ENCODE results near the gene VAV1.
"Not testable (repeated sequence)": the region's sequence is repeated elsewhere in the genome, so short reads cannot be mapped to it uniquely, and the experiment has no call there.

VAV1 gene

DNA sequence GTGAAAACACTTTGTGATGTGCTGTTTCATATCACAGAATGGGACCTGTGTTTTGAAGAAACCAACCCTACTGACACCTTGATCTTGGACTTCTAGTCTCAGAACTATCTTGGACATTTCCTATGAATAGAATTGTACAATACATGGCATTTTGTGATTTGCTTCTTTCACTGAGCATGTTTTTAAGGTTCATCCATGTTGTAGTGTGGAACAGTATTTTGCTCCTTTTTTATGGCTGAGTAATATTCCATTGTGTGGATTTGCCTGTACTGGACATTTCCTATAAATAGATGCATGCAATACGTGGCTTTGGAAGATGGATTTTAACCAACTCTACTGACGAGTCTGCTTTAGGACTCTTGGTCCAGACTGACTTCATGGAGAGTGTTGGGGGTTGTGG is 46.8 kb downstream of the VAV1 start:
- no peak for DNase-seq (ENCODE audit: low spot score)

DNA sequence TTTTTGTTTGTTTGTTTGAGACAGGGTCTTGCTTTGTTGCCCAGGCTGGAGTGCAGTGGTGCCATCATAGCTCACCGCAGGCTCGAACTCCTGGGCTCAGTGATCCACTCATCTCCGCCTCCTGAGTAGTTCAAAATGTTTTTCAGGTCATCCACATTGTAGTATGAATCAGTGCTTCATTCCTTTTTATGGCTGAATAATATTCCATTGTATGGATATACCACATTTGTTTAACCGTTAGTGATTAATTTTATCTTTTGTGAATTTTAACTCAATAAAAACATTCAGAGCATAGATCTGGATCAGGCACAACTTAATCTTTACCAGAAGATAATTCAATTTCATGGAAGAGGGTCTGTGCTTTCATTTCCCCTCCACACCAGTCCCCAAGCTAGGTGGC is 47.7 kb downstream of the VAV1 start:
- no peak for DNase-seq (ENCODE audit: low spot score)

DNA sequence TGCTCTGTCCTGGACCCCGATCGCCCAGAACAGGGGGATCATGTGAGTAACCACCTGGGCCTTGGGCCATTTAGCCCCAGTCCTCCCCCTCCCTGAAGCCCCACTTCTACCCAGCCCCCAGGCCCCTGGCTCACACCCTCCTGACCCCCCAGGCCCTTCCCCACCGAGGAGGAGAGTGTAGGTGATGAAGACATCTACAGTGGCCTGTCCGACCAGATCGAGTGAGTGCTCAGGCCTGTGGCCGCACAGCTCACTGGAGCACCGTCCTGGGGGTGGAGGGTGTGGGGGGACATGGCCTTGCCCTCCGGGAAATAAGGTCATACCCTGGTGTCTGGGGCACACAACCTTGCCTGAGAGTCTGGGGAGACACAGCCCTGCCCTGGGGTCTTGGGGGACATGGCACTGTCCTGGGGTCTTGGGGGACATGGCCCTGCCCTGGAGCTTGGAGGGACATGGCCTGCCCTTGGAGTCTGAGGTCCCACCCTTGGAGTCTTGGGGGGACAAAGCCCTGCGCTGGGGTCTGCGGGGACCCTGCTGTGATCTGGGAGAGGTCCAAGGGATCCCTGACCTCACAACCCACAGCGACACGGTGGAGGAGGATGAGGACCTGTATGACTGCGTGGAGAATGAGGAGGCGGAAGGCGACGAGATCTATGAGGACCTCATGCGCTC is 49.3 kb downstream of the VAV1 start:
- DNase-seq (ENCODE audit: low spot score), result no peak

DNA sequence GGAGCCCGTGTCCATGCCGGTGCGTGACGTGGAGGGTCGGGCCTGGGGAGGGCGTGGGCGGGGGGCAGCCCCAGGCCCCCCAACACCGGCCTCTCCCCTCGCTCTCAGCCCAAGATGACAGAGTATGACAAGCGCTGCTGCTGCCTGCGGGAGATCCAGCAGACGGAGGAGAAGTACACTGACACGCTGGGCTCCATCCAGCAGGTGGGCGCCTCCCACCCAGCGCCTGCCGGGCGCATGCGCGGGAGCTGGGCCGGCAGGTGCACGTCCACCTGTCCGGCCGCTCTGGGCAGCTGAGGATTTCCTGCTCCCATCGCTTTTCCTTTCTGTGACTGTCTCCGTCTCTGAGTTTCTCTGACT is 49.8 kb downstream of the VAV1 start:
- peak; percentile 31 for DNase-seq (ENCODE audit: low spot score)

DNA sequence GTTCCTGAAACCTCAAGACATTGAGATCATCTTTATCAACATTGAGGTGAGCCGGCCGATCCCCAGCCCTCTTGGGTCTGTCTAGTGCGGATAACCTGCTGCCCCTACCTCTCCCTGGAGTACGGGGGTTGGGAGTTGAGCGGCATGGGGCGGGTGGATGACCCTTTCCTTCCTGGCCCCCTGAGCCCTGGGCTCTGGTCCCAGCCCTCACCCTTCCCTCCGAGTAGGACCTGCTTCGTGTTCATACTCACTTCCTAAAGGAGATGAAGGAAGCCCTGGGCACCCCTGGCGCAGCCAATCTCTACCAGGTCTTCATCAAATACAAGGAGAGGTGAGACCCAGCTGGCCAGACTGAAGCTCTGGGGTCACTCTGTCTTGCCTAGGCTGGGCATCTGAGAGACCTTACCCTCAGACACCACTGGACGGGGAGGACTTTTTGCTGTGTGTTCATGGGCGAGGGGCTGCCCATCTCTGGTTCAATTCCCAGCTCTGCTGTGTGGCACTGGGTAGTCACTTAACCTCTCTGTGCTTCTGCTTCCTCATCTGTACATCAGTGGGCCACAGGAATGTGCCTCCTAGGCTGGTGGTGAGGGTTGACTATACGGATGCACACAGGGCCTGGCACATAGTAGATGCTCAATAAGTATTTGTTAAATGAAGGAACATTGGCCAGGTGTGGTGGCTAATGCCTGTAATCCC is 52.7 kb downstream of the VAV1 start:
- no peak for DNase-seq (ENCODE audit: low spot score)

- DNase-seq (ENCODE audit: low spot score), result no peak
These were observed 53.9 kb downstream of the VAV1 start for GRCh38 chr19:6826281-6826920.

DNA sequence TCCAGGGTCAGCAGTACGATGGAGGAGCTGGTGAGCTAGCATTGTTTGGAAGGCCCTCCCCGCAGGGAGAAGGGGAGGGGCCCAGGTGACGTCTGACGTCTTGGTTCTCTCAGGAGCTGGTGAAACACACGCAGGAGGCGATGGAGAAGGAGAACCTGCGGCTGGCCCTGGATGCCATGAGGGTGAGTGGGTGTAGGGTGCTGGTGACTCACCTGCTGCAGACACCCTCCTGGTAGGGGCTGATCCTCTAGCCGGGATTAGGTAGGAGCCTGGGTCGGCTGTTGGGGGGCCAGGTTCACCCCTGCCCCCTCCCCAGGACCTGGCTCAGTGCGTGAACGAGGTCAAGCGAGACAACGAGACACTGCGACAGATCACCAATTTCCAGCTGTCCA is 55.8 kb downstream of the VAV1 start:
- peak; percentile 45 for DNase-seq (ENCODE audit: low spot score)

DNA sequence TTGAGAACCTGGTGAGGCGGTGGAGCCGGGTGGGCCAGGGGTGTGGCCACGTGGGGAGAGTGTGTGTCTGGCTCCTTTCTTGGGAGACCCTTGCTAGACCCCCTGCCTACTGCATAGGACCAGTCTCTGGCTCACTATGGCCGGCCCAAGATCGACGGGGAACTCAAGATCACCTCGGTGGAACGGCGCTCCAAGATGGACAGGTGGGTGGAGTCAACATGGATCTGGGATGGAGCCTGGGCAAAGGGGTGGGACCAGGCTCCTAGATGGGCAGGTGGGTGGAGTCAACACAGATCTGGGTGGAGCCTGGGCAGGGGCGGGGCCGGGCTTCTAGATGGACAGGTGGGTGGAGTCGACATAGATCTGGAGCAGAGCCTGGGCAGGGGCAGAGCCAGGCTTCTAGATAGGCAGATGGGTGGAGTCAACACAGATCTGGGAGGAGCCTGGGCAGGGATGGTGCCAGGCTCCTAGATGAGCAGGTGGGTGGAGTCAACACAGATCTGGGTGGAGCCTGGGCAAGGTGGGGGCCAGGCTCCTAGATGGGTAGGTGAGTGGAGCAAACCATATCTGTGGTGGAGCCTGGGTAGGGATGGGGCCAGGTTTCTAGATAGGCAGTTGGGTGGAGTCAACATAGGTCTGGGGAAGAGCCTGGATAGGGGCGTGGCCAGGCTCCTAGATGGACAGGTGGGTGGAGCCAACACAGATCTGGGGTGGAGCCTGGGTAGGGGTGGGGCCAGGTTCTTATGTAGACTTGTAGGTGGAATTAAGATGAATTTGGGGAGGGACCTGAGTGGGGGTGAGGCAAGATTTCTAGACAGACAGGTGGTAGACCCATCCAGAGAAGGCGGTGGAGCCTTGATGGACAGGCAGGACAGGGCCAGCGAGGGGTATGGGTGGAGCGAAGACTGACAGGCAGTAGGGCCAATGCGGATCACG is 56.5 kb downstream of the VAV1 start:
- peak; percentile 48 for DNase-seq (ENCODE audit: low spot score)

- not testable (repeated sequence) for DNase-seq (ENCODE audit: low spot score)
These were observed 57.3 kb downstream of the VAV1 start for GRCh38 chr19:6829829-6830228.

DNA sequence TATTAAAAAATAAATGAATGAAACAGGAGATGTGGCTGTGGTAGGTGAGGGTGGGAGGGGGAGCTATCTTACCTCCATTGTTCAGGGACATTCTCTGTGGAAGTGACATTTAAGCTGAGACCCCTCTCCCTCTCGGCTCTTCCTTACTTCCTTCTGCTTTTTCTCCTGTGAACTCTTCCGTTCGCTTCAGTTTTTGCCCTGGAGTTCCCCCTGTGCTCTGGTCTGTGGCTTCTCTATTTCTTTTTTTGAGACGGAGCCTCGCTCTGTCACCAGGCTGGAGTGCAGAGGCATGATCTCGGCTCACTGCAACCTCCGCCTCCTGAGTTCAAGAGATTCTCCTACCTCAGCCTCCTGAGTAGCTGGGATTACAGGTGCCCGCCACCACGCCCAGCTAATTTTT is 58.6 kb downstream of the VAV1 start:
- DNase-seq (ENCODE audit: low spot score), result not testable (repeated sequence)

DNA sequence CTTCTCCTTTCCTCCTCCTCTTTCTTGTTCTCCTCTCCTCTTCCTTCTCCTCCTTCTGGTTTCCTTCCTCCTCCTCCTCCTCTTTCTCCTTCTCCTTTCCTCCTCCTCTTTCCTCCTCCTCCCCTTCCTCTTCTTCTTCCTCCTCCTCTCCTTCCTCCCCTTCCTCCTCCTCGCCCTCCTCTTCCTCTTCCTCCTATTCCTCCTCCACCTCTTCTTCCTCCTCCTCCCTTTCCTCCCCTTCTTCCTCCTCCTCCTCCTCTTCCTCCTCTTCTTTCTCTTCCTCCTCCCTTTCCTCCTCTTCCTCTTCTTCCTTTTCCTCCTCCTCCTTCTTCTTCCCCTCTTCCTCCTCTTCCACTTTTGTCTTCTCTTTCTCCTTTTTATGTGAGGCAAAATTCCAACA is 59.9 kb downstream of the VAV1 start:
- DNase-seq (ENCODE audit: low spot score), result no peak

DNA sequence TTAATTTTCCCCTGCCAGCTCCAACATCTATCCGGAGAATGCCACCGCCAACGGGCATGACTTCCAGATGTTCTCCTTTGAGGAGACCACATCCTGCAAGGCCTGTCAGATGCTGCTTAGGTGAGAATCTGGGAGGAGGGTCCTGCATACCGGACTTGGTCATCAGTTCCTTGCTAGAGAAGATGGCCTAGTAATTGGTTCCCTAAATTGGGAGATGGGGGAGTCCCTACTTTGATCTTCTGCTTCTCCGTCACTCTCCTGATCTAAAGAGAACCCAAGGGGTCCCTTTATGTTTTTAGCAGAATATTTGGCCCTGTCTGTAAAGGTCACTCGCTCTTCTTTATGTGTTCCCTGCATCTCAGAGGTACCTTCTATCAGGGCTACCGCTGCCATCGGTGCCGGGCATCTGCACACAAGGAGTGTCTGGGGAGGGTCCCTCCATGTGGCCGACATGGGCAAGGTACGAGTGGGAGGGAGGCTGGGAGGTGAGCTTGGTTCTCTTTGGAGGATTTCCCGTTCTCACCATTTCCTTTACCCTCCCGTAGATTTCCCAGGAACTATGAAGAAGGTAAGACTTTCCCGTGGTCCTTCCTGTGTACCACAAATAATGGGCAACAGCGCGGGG is 60.8 kb downstream of the VAV1 start:
- DNase-seq (ENCODE audit: low spot score), result no peak

GRCh38 chr19:6834433-6834832 is 61.9 kb downstream of the VAV1 start:
- no peak for DNase-seq (ENCODE audit: low spot score)

DNA sequence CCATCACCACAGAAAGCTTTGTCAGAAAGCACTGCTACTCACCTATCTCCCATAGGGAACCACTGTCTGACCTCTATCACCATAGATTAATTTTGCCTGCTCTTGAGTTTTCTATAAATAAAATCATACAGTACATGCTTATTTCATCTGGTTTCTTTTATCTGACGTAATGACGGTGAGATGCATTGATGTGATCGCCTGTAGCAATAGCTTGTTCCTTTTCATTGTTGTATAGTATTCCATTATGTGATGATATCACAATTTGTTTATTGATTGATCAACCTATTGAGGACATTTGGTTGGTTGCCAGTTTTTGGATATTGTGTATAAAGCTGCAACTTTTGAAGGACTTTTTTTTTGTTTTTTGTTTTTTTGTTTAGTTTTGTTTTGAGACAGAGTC is 63.0 kb downstream of the VAV1 start:
- no peak for DNase-seq (ENCODE audit: low spot score)

DNA sequence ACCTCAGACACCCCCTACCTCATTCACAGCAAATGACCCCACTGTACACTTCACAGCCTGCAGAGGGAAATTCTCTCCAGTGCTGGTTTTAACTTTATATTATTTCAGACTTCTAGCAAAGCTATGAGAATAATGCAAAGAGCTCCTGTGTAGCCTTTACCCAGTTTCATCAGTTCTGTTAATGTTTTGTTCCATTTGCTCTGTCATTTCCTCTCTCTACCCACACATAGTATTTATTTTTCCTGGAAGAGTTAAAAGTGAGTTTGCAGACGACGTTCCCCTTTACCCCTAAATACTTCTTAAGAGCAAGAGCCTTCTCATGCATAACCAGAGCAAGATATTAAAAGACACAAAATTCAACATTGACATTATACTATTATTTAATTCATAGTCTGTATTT is 65.0 kb downstream of the VAV1 start:
- no peak for DNase-seq (ENCODE audit: low spot score)

DNA sequence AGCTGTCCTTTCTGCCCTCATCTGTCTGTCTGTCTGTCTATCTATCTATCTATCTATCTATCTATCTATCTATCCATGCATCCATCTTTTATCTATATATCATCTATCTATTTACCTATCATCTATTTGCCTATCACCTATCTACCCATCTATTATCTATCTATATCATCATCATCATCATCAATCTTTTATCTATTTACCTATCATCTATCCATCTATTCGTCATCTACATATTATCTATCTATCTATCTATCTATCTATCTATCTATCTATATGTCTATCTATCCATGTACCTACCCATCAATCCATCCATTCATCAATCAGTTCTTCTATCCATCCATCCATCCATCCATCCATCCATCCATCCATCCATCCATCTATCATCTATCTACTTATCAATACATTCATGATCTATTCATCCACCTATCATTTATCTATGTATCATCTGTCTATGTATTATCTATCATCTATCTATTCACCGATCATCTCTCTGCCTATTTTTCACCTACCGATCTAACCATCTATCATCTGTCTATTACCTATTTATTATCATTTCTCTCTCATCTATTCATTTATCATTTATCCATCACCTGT is 65.7 kb downstream of the VAV1 start:
- no peak for DNase-seq (ENCODE audit: low spot score)

- no peak for DNase-seq (ENCODE audit: low spot score)
These were observed 70.5 kb downstream of the VAV1 start for GRCh38 chr19:6842871-6843607.

DNA sequence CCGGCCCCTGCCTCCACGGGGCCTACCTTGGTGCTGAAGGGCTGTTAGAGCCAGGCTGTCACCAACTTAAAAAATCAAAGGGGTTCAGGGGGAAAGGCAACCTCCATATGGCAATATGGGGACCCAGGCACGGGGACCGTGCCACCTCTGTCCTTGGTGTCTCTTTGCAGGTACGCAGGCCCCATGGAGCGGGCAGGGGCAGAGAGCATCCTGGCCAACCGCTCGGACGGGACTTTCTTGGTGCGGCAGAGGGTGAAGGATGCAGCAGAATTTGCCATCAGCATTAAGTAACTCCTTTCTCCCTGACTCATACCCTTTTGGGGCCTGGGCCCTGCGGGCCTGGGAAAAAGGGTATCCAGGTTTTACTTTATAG is 75.3 kb downstream of the VAV1 start:
- DNase-seq (ENCODE audit: low spot score), result no peak

DNA sequence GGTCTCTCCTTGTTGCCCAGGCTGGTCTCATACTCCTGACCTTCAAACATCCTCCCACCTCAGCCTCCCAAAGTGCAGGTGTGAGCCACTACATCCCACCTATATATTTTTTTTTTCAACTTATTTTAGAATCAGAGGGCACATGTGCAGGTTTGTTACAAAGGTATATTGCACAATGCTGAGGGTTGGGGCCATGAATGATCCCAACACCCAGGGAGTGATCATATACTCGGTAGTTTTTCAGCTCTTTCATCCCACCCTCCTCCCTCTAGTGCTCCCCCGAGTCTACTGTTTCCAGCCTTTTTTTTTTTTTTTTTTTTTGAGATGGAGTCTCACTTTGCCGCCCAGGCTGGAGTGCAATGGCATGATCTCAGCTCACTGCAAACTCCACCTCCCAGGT is 76.5 kb downstream of the VAV1 start:
- DNase-seq (ENCODE audit: low spot score), result no peak

DNA sequence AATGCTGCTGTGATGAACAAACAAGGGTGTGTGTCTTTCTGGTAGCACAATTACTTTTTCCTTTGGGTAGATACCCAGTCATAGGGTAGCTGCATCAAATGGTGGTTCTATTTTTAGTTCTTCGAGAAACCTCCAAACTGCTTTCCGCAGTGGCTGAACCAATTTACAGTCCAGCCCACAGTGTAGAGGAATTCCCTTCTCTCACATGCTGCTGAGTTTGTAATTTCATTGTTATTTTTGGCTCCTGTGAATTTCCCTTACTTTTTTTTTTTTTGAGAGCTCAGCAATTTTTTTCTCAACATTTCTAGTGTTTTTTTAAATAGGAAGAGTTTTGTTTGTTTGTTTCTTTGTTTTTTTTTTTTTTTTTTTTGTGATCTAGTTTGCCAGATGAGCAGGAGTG is 77.4 kb downstream of the VAV1 start:
- DNase-seq (ENCODE audit: low spot score), result no peak

- DNase-seq (ENCODE audit: low spot score), result no peak
These were observed 78.9 kb downstream of the VAV1 start for GRCh38 chr19:6851359-6851758.

Data from iPS-NIHi11 (cell line).